Nephron (organoid): Measurements from ENCODE around the gene DHRS7B.
"Not testable (repeated sequence)": the region's sequence is repeated elsewhere in the genome, so short reads cannot be mapped to it uniquely, and the experiment has no call there.

Experiments used
- H3K27ac Mint-ChIP-seq, 3 experiments: 2 replicates each; pipeline ENCODE4 v1.8.0; 2020; ENCODE audit warnings: mixed read lengths in 3 of 3, mild to moderate bottlenecking in 2 of 3, moderate library complexity in 1 of 3
- H3K27me3 Mint-ChIP-seq: 2 replicates; pipeline ENCODE4 v1.8.0; 2021; ENCODE audit warnings: low read depth, mild to moderate bottlenecking, moderate library complexity, mixed read lengths
- H3K36me3 Mint-ChIP-seq: 2 replicates; pipeline ENCODE4 v1.8.0; 2020; ENCODE audit warnings: low read depth, mixed read lengths
- H3K4me1 Mint-ChIP-seq: 2 replicates; pipeline ENCODE4 v1.8.0; 2020; ENCODE audit warnings: mixed read lengths
- H3K4me3 Mint-ChIP-seq, 3 experiments: 2 replicates each; pipeline ENCODE4 v1.8.0; 2020; ENCODE audit warnings: mild to moderate bottlenecking in 3 of 3, mixed read lengths in 3 of 3, moderate library complexity in 2 of 3
- H3K9me3 Mint-ChIP-seq: 2 replicates; pipeline ENCODE4 v1.8.0; 2020; ENCODE audit warnings: mixed read lengths
- CTCF ChIP-seq, 3 experiments: fragments of 200-600 bp; sonication (generic); IDR thresholded peaks; one replicate each; pipeline ENCODE4 v1.5.0; 2021; ENCODE audit warnings: antibody characterized with exemption in 3 of 3; ENCODE audit not compliant: unreplicated experiment in 3 of 3

The DHRS7B gene

GRCh38 chr17:21185061-21185460, 58.3 kb downstream of the DHRS7B start:
- Mint-ChIP-seq H3K9me3 (no peaks in the 10 kb centered on the region), H3K4me3 (no peak overlapping the region), H3K27me3 (no peaks in the 10 kb centered on the region), H3K4me1 (no peaks in the 10 kb centered on the region), H3K27ac (no peak overlapping the region), H3K36me3 (peaks cover 48% of the 10 kb centered on the region)
- no peak for TF ChIP-seq CTCF (IDR thresholded peaks at IDR 0.05; ENCODE audit: unreplicated experiment in 3 of 3)

GRCh38 chr17:21186399-21187187, 59.8 kb downstream of the DHRS7B start:
- Mint-ChIP-seq H3K27me3 (no peaks in the 10 kb centered on the region), H3K4me3 (no peak overlapping the region), H3K27ac (peak overlapping the region in 1 of 3 experiments; percentile 35), H3K9me3 (no peaks in the 10 kb centered on the region), H3K4me1 (peaks cover 9% of the 10 kb centered on the region), H3K36me3 (peaks cover 48% of the 10 kb centered on the region)
- no peak for TF ChIP-seq CTCF (IDR thresholded peaks at IDR 0.05; ENCODE audit: unreplicated experiment in 3 of 3)

GRCh38 chr17:21189361-21189760, 62.6 kb downstream of the DHRS7B start:
- Mint-ChIP-seq H3K4me3 (no peak overlapping the region), H3K36me3 (peaks cover 53% of the 10 kb centered on the region), H3K4me1 (peaks cover 25% of the 10 kb centered on the region), H3K27ac (no peak overlapping the region), H3K9me3 (no peaks in the 10 kb centered on the region), H3K27me3 (no peaks in the 10 kb centered on the region)
- no peak for TF ChIP-seq CTCF (IDR thresholded peaks at IDR 0.05; ENCODE audit: unreplicated experiment in 3 of 3)

GRCh38 chr17:21190078-21190477, 63.3 kb downstream of the DHRS7B start:
- Mint-ChIP-seq H3K27ac (no peak overlapping the region), H3K9me3 (no peaks in the 10 kb centered on the region), H3K4me3 (no peak overlapping the region), H3K27me3 (no peaks in the 10 kb centered on the region), H3K36me3 (peaks cover 53% of the 10 kb centered on the region), H3K4me1 (peaks cover 32% of the 10 kb centered on the region)
- TF ChIP-seq CTCF (IDR thresholded peaks at IDR 0.05; ENCODE audit: unreplicated experiment in 3 of 3), result no peak

GRCh38 chr17:21191698-21192097, 64.9 kb downstream of the DHRS7B start:
- TF ChIP-seq CTCF (IDR thresholded peaks at IDR 0.05; ENCODE audit: unreplicated experiment in 3 of 3), result no peak
- H3K4me3 Mint-ChIP-seq, result no peak overlapping the region
- no peaks in the 10 kb centered on the region for H3K9me3 Mint-ChIP-seq
- peaks cover 37% of the 10 kb centered on the region for H3K4me1 Mint-ChIP-seq
- H3K27me3 Mint-ChIP-seq, result no peaks in the 10 kb centered on the region
- peak overlapping the region in 2 of 3 experiments; percentile 35 to 65 for H3K27ac Mint-ChIP-seq
- H3K36me3 Mint-ChIP-seq, result peaks cover 48% of the 10 kb centered on the region

- H3K4me1 Mint-ChIP-seq, result peaks cover 42% of the 10 kb centered on the region
- not testable (repeated sequence) for H3K27me3 Mint-ChIP-seq, H3K4me3 Mint-ChIP-seq, H3K9me3 Mint-ChIP-seq, H3K27ac Mint-ChIP-seq
- H3K36me3 Mint-ChIP-seq, result peaks cover 53% of the 10 kb centered on the region
Measured at GRCh38 chr17:21192414-21192813, 65.7 kb downstream of the DHRS7B start.
